Right ventricle myocardium inferior (tissue), 1 donor: ENCODE results near the gene PLAU. TPM values are rescaled to one million over a fixed set of nuclear protein-coding genes. Genes with fewer than 3 reads are reported as not detected.
"Not testable (repeated sequence)": the region's sequence is repeated elsewhere in the genome, so short reads cannot be mapped to it uniquely, and the experiment has no call there.

Experiments
- ATAC-seq: fragments of 200-7000 bp; cut with Tn5 transposase; one replicate; pipeline ENCODE4 v1.9.1; 2020; ENCODE audit warnings: mild to moderate bottlenecking, moderate library complexity
- DNase-seq: peaks from one replicate; pipeline ENCODE4 v3.0.0; 2021; ENCODE audit errors: missing footprints
- intact Hi-C: fragments of 100-400 bp; cut with DNase I; formaldehyde crosslinking; loops from one replicate; pipeline ENCODE4 v1.11.0; 2022
- total RNA-seq: library from RNA; stranded (reverse); fragmentation: NEBNext Ultra II Directional; extraction: Animal tissue kit (Norgen Biotek cat#: 25700); gene quantifications from one replicate; pipeline ENCODE4 v1.2.1, GENCODE V29; 2021
- donor health status: DM: no; HTN: yes; CAD: no; lungs with severe emphysema.

Gene PLAU
- total RNA-seq, 1 donor from 2014 or later: 8.5 TPM

GRCh38 chr10:73891540-73891939 lies 19.4 kb upstream of the PLAU start:
- DNase-seq (no peak), ATAC-seq (no peak)
- intact Hi-C loops: no loop called here

GRCh38 chr10:73892310-73893030 lies 18.5 kb upstream of the PLAU start:
- intact Hi-C loops: no loop called here
- DNase-seq: no peak
- no peak for ATAC-seq

DNA sequence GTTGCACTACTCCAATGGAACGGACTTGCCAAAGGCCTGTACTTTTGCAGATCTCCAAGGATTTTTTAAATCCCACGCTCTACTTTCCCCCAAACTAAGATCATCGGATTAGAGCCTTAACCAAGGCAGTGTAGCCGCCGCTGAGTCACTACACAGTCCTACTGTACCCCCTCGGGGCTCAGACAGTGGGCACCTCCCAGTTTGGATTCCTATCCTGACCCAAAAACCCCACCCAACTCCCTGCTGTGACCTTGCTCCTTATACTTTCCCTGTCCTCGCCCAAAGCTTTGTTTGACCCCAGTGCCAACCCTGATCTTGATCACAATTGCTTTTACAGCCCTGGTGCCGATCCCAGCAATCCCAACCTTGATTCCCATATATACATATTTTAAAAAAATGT lies 17.5 kb upstream of the PLAU start:
- no peak for DNase-seq
- intact Hi-C loops: no loop called here
- ATAC-seq: no peak

- intact Hi-C loops: no loop called here
- DNase-seq (no peak), ATAC-seq (no peak)
These were observed 16.5 kb upstream of the PLAU start for GRCh38 chr10:73894245-73894971.

DNA sequence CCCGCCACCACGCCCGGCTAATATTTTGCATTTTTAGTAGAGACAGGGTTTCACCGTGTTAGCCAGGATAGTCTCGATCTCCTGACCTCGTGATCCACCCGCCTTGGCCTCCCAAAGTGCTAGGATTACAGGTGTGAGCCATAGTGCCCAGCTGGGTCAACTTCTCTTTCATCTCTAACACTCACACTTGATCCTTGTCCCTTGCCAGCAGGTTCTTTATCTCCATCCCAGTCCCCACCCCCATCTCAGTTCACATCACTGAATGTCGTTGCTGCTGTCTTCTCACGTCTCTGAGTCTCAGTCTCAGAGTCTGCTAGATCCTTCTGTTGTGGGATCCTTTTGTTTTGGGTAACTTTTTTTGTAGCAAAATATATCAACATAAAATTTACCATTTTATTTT lies 15.6 kb upstream of the PLAU start:
- intact Hi-C loops, DNase-seq, ATAC-seq: not testable (repeated sequence)

GRCh38 chr10:73897693-73898092 lies 13.2 kb upstream of the PLAU start:
- ATAC-seq (no peak), DNase-seq (no peak)
- intact Hi-C loops: no loop called here

DNA sequence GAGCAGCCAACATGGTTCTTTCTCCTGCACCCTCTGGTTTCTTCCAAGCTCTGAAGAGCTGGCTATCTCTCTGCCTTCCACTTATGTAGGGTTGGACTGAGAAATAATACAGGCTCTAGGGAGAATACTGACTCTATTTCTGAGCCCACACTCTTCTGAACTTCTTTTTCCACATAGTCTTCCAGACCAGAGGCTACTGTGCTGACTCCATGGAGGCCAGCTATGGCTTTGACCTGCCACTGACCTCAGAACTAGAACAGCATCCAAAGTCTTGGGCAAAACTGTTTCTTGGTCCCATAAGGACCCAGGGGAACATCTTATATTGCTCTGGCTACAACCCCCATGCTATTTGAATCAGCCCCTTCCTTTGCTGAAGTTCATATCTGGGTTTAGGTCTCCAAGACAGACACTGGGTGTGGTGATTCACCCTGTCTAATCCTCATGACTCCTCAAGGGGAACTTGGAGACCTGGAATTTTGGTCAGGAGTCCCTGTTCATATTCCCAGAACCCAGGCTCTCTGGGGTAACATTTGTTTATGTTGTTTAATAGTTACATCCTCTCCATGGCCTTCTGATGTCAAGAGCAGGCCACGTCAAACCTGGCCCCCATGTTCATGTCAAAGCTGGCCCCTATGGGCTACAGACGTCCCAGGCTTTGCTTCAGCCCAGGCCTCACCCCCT lies 12.1 kb upstream of the PLAU start:
- ATAC-seq: no peak
- no peak for DNase-seq
- intact Hi-C loops: no loop called here

- ATAC-seq (no peak), DNase-seq (no peak)
- intact Hi-C loops: no loop called here
These were observed 11.5 kb upstream of the PLAU start for GRCh38 chr10:73899423-73899822.

DNA sequence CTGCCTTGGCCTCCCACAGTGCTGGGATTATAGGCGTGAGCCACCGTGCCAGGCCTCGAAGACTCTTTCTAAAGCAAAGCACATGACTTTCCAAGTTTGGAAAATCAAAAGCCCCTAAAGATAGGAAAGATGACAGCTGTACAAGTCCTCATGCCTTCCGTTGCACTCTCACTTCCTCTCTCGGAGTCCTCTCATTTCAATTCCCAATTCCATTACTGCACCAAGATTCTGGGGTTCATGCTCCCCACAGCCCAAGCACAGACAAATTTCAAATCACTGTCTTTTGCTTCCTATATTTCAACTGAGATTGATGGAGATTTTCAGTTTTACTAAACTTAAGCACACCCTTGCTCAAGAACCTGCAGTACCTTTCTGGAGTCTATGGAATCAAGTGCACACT lies 10.9 kb upstream of the PLAU start:
- DNase-seq (no peak), ATAC-seq (no peak)
- intact Hi-C loops: no loop called here

DNA sequence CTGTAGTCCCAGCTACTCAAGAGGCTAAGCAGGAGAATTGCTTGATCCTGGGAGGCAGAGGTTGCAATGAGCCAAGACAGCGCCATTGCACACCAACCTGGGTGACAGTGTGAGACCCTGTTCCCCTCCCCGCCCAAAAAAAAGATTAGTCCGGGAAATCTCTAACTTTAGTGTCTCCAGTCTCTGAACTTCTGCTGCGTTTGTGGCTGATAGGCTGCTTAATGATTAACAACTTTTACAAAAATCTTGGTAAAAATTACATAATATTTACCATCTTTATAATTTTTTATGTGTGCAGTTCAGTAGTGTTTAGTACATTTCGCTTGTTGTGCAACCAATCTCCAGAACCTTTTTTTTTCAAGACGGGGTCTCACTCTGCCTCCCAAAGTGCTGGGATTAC lies 9.7 kb upstream of the PLAU start:
- intact Hi-C loops: no loop called here
- ATAC-seq: no peak
- no peak for DNase-seq

GRCh38 chr10:73902351-73902750 lies 8.6 kb upstream of the PLAU start:
- ATAC-seq: no peak
- intact Hi-C loops: no loop called here

DNA sequence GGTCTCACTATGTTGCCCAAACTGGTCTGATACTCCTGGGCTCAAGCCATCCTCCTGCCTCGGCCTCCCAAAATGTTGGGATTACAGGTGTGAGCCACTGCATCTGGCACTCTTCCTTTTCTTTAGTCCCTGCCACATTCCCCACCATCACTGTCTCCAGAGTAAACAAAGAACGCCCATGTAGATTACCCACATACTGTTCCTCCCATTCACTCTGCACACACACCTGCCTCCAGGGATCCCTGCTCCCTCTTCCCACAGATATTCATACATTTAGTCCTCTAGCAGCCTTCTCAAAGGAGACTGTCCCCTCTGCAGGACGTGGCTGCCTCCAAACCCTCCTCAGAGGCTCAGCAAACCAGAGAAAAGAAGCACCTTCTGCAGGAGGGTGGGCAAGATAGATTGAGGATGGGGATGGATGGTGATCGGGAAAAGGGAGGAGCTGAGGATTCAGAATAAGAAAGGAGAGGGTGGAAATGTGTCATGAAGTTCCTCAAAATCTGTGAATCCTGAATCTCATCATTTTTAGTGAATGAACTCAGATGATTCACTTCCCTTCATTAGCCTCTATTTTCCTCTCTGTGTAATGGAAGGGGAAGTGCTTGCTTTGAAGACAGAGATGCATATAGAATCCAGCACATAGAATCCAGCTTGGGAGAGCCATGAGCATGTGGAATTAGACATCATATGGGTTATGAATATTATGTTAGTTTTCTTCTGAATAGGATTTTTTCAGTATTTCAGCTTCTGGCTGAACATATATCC lies 5.5 kb upstream of the PLAU start:
- intact Hi-C loops: no loop called here
- ATAC-seq (no peak), DNase-seq (no peak)

More at GRCh38 chr10:73902351-73902750, 8.6 kb upstream of the PLAU start:
- no peak for DNase-seq

DNA sequence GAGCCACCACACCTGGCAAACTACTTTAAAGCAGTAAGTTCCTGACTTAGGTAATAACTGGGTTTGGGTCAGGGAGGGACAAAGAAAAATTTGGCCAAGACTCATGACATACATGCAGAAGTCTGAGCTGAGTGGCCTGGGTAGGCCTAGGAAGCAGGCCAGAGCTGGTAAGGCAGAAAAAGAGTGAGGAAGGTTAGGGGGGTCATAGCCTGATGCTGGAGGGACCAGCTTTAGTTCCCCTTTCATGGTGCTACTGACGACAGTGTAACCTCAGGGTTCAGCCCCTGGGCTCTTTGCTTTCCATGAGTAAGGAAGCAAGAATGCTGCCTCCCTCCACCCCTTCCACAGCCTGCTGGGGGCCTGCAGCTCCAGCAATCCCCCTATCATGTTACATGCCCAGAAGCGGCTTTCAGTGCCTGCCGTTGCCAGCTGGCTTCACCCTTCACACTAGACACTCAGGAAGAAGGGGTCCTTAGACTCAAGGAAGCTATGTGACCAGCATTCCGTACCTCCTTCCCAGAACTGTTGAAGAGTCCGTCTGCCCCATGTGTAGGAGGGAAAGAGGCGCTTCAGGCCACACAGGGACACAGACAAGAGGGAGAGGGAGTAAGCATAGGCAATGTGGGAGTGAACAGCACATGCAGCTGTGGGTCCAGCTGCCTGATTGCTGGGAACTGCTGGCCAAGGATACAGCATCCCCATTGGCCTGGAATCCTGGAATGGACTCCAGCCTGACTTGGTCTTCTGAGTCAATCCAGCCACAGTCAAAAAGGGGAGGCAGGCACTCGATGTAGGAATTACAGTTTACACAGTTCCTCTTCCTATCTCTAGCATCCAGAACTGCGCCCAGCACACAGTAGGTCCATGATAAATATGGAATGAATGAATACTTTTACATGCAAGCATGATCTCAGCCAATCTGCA lies 4.1 kb upstream of the PLAU start:
- peak; percentile 86 for ATAC-seq
- peak; percentile 81 for DNase-seq
- intact Hi-C loops: no loop called here

GRCh38 chr10:73907841-73908517 lies 3.0 kb upstream of the PLAU start:
- peak; percentile 47 for ATAC-seq
- intact Hi-C loops: no loop called here

DNA sequence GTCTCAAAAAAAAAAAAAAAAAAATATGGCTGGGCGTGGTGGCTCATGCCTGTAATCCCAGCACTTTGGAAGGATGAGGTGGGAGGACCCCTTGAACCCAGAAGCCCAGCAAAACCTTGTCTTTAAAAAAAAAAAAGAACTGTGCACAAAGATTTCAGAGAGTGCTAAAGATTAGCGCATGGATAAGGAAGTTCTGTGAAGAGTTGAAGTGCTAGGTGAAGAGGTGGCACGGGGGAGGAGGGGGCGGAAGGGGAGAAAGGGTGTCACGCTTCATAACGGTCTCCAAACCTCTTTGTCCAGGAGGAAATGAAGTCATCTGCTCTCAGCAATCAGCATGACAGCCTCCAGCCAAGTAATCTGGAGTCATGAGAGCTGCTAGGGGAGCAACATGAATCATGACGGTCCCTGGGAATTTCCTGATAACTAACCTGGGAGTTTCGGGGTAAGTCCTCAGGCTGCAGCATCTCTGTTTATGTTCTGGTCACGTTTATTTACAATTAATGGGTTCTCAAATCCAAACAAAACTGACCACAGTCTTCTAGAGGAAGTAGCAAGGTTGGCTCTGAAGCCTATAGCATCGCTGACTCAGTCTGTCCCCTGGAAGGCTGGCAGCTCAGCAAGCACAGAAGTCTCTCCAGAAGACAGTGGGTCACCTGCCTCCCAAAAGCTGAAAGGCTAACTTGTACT lies 1.9 kb upstream of the PLAU start:
- ATAC-seq: no peak
- DNase-seq: no peak
- intact Hi-C loops: loop anchor here (1.0 kb wide), 1 partner anchor 28 kb away; no protein-coding TSS in a partner anchor

More at GRCh38 chr10:73907841-73908517, 3.0 kb upstream of the PLAU start:
- DNase-seq: peak; percentile 68

GRCh38 chr10:73909540-73910115 lies 1.3 kb upstream of the PLAU start:
- ATAC-seq: no peak
- no peak for DNase-seq
- intact Hi-C loops: loop anchor here (1.0 kb wide), 1 partner anchor 28 kb away; no protein-coding TSS in a partner anchor

DNA sequence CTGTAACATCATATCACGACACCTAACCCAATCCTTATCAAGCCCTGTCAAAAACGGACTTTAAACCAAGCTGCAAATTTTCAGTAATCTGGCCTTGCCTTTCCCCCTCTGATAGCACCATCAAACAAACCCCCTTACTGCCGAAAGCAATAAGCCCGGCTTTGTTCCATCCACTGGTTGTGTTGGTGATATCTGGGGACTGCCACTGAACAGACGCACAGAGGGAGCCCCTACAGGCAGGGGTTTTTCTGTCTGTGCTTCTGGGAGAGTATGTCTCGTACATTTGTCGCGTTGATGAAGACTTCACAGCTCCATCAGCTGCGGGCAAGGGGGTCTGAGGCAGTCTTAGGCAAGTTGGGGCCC lies 550 bp upstream of the PLAU start:
- DNase-seq (no peak), ATAC-seq (no peak)
- intact Hi-C loops: no loop called here
